Stimulated activated CD4-positive, alpha-beta T cell treated with anti-CD3 and anti-CD28 coated beads, Interleukin-12 subunit alpha, Interleukin-12 subunit beta, amount 100 ng/mL, for 4 hours (primary cell): ENCODE data around the gene ADGRB3.

ENCODE experiments used
- DNase-seq: peaks from one replicate; pipeline ENCODE4 v3.0.0-alpha.2; 2020

The ADGRB3 gene

GRCh38 chr6:68710496-68710895 lies 75.4 kb downstream of the ADGRB3 start:
- DNase-seq: no peak

DNA sequence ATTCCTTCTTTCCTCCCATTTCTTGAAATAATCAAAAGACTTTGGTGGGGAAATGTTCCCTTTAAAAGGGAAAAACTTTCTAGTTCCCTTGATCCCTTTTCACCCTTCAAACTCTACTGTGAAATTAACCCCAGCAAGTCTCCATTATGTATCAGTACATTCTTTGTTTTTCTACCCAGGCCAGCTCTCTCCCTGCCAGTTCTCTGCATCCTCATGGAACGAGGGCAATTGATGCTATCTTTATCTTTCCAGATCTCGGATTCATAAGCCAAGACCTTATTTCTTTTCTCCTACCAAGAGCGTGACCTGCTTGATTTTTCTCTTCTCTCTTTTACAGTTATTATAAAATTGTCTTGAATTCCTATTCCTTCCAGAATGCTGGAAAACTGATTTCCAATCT lies 75.8 kb downstream of the ADGRB3 start:
- no peak for DNase-seq

DNA sequence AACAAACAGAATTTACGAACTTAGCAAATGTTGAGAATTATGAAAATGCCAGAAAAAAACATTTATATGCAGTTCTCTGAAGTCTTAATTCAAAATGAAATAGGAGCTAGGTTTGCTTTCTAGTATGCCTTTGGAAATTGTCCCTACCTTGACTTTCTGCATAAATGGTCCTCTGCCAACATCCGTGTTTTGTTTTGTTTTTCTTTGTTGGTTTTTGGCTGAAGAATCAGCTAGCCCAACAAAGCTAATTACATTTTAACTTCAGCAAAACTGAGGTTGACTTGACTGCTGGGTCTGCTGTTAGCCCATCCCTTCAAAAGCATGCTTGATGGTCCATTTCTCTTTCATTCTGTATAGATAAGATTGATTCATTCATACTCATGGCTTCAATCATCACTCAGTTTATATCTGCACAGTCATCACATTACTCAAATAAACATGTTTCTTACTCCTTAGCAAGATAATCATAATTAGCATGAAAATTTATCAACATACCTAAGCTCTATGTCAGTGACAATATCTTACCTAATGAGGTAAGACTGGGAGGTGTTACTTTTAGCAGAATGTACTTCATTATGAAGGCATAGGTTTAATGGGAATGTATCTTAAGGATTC lies 76.4 kb downstream of the ADGRB3 start:
- no peak for DNase-seq

DNA sequence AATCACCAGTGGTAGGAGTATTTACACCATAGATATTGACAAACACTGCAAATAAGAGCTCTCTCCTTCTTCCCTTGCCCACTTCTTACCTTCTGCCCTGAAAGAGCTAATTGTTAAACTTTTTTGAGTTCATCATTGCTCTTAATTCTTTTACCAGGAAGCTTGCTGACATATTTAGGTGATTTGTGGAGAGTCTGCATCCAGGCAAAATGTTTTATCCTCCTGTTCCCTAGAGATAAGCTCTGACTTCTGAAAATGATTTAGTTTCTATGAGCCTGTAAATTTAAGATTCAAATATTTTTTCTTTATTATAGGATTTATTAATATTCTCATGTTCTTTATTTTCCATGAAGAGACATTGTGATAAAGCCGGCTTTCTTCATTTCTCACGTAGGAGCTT lies 81.5 kb downstream of the ADGRB3 start:
- no peak for DNase-seq

- no peak for DNase-seq
Observed at GRCh38 chr6:68718385-68719073, 83.4 kb downstream of the ADGRB3 start.

- DNase-seq: no peak
Observed at GRCh38 chr6:68719761-68720160, 84.7 kb downstream of the ADGRB3 start.

DNA sequence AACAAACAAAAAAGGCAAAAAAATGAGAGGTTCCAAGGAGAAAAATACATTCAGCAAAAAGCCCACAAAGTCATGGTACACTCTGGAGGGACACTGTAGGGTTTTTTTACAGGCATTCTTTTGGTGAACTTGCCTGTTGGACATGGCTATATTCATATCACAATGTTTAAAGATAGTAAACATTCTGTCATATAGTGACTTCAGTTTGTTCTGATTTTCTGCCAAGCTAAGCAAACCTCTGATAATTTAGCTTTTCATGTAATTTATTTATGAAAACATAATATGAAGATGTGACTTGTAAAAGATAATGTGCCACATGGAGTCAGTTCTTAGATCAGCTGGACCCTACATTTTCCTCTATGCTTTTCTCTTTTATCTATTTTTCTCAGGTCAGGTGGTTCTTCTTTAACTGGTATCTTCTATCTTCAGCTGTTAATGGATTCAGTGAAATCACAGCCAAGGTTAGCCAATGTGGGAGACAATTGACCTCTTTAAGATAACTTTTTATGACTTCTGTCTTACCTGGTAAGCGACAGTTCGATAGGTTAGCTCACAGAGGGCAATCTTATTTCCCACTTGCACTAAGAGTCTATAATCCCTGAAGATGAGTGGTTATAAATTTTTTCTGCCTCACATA lies 87.9 kb downstream of the ADGRB3 start:
- DNase-seq: no peak

DNA sequence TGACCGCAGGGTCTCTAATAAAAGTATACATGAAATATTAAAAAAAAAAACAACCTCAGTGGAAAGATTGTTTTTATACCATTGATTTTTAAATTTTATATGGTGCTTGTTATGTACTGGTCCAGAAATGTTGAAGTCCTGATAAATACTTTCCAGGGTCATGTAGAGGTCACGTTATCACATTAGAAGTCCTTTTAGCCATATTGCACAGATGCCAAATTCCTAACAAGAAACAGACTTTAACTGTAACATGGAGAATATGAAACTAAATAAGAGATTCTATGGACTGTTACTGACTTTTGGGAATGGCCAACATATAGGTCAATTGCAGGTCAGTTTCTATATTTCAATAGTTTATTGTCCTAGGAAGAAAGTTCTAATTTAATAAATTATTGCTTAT lies 89.0 kb downstream of the ADGRB3 start:
- no peak for DNase-seq

DNA sequence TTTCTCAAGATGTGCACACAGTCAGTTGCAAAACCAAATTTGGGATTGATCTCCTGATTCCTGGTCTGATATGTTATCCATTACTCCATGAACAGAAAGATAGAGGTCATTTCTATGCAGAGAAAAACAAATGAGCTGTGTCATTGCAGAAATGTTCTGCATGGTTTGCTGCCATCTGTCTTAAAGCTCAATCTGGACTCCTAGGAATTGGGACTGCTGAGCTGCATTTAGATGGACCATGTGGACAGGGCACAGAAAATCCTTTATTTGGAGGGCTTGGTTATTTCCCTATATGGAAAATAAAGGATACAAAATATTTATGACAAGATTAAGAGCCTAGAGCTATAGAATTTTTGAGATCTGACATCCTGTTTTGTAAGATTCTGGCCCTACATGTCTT lies 91.3 kb downstream of the ADGRB3 start:
- no peak for DNase-seq

- DNase-seq: no peak
Observed at GRCh38 chr6:68726992-68727391, 91.9 kb downstream of the ADGRB3 start.

DNA sequence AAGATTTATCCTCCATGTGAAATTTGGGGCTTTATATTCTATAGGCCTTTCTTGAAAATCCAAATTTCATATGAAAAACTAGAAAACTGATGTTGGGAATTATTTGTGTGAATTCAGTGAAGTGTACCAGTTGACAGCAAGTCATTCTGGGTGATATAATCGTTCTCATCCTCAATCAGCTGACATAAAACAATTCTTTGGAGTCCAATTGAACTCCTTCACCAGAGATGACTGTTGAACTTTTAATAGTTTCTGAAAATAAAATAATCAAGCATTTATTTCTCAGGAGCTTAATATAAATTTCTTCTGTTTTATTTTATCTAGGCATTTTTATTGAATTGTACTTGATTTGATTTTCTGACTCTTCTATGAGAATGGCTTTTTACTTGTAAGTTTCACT lies 92.6 kb downstream of the ADGRB3 start:
- DNase-seq: no peak

DNA sequence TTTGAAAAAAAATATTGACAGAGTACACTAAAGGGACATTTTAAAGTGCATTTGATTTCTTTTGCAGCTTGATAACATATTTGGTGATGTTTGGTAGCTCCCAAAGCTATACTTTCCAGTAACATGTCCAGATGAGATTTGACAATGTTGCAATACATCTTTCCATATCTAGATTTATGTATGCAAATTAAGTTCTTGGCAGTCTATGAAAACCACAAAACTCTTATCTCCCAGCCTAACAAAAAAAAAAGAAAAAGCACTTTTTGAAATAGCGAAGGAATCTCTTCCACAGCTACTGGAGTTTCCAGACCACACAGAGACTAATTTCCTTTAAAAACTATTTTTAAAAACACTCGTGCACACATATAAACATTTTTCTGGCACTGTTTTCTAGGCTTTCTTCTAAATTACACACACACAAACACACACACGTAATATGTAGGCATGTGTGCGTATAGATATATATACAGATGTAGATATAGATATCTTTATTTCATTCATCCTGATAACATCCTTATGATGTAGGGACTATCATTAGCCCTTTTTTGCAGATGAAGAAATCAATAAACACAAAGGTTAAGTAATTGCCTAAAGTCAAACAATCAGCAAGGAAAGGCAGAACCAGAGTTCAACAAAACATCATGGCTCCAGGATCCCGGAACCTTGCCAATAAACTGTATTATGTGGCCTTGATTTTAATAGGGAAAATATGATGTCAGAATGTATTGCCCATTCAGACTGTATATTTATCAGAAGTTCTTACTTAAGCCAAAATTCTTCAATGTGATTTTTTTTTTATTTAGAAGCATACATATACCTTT lies 93.3 kb downstream of the ADGRB3 start:
- no peak for DNase-seq

DNA sequence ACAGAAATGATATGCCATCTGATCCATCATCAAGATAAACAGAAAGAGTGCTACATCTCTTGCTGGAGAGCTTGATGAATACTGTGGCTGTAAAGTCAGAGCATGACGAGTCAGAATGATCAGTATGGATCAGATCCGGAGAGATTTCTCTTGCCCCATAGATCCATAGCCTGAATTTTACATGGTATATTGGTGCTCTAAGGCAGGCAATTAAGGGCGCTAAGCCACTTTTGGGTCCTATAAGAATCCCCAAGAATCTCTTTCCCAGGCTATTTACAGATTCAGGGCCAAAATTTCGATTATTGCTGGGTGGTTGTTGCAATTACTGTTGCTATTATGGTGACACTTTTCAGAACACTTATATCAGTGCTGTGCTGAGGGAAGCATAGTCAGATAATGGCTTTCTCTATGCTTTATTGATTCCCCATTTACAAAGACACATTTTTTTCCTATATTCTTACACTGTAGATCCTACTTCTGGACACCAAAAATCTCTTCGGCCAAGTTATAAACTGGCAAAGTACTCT lies 94.4 kb downstream of the ADGRB3 start:
- no peak for DNase-seq

DNA sequence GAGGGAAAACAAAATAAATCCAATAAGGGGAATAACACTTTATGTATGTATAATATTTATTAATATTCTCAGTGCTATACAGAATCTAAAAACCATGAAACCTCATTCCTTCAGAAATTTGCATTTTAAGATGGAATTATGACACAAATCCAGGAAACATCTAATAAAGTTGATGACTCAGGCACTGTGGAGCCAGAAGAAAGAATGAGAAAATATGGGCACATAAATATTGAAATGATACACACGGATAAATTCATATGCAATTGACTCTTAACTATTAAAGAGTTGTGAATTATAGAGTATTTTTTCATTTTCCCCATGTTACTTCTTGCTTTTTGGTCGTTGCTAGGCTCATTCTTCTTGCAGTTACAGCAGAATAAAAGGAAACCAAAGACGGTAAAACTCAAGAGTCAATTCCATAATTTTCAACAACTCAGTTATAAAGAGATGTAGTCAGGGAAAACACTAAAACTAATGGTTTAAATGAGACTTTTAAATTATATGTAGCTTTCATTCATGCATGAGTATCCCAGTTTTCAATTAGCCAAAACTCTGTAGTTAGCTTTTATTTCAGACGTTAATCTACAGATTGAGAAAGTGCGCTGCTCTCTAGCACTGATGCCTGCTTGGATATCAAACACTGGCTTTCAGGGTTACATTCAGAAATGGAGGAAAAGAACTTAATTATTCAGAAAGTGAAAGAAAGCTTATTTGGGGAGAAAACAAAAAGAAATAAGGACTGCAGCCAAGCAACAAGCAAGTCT lies 95.4 kb downstream of the ADGRB3 start:
- no peak for DNase-seq

GRCh38 chr6:68732423-68732822 lies 97.3 kb downstream of the ADGRB3 start:
- DNase-seq: no peak

- DNase-seq: no peak
Observed at GRCh38 chr6:68735866-68736265, 100.8 kb downstream of the ADGRB3 start.

GRCh38 chr6:68737061-68737460 lies 102.0 kb downstream of the ADGRB3 start:
- DNase-seq: no peak

DNA sequence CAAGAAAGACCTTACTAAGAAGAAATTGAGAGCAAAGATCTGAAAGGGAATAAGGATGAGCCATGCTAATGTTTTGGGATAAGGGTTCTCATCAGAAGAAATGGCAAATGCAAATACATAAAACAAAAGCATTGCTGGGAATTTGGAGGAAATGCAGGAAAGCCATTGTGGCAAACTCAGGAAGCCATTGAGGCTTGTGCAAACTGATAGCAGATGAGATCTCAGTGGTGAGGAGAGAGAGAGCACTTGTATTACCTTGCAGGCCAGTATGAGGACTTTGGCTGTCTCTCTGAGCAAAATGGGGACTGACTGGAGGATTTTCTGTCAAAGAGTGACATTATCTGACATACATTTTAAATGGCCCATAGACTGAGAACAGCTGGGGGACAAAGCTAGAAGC lies 103.0 kb downstream of the ADGRB3 start:
- no peak for DNase-seq

DNA sequence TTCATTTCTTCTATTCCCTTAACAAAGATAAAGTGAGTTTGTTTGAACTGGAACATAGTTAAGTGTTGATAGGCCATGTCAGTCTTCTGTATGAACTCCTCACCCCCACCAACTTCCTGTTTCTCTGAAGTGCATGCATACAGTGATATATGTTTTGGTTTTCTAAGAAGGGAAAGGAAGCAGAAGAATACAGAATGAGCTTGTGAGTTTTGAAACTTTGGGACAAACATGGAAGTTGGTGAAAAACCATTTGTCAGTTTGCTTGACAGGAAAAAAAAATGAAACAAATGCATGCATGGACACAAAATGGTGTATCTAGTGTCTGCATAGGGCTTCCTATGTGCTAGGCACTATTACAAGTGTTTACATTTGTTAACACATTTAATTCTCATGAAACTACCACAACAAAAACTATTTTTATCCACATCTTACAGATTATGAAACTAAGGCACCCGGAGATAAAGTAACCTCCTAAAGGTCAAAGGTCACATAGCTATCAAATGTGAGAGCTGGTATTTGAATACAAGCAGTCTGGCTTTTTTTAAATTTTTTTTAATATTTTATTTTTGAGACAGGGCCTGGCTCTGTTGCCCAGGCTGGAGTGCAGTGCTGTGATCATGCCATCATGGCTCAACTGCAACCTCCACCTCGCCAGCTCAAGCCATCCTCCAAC lies 105.9 kb downstream of the ADGRB3 start:
- no peak for DNase-seq

GRCh38 chr6:68741501-68742386 lies 106.7 kb downstream of the ADGRB3 start:
- no peak for DNase-seq

GRCh38 chr6:68743099-68743498 lies 108.0 kb downstream of the ADGRB3 start:
- no peak for DNase-seq
